Type B pancreatic cell (in vitro differentiated cells): ENCODE results near the gene CHID1. TPM values are rescaled to one million over a fixed set of nuclear protein-coding genes. Genes with fewer than 3 reads are reported as not detected.

ENCODE experiments used
- DNase-seq: peaks from one replicate; pipeline ENCODE4 v3.0.0; 2021; ENCODE audit warnings: mixed read lengths; ENCODE audit not compliant: unreplicated experiment; ENCODE audit errors: extremely low spot score
- H3K27ac Mint-ChIP-seq: 2 replicates; pipeline ENCODE4 v1.8.0; 2021; ENCODE audit warnings: mild to moderate bottlenecking, mixed read lengths
- H3K27me3 Mint-ChIP-seq: 2 replicates; pipeline ENCODE4 v1.8.0; 2021; ENCODE audit warnings: mixed read lengths
- H3K36me3 Mint-ChIP-seq: 2 replicates; pipeline ENCODE4 v1.8.0; 2021; ENCODE audit warnings: mixed read lengths
- H3K4me1 Mint-ChIP-seq: one replicate; pipeline ENCODE4 v1.8.0; 2021; ENCODE audit warnings: mixed read lengths; ENCODE audit not compliant: unreplicated experiment
- H3K4me3 Mint-ChIP-seq: 2 replicates; pipeline ENCODE4 v1.8.0; 2021; ENCODE audit warnings: mild to moderate bottlenecking, mixed read lengths
- H3K9me3 Mint-ChIP-seq: 2 replicates; pipeline ENCODE4 v1.8.0; 2021; ENCODE audit warnings: mixed read lengths
- CTCF ChIP-seq: fragments of 200-600 bp; sonication (generic); conservative IDR thresholded peaks from 2 replicates; pipeline ENCODE4 v1.5.0; 2021; ENCODE audit warnings: antibody characterized with exemption, mild to moderate bottlenecking
- total RNA-seq: library from RNA; stranded (reverse); gene quantifications from 2 replicates; pipeline ENCODE4 v1.2.1, GENCODE V29; 2021; ENCODE audit warnings: low replicate concordance

The CHID1 gene
- total RNA-seq, 1 donor from 2014 or later = 98.9 TPM

GRCh38 chr11:917426-917825 lies 6.8 kb upstream of the CHID1 start:
- Mint-ChIP-seq H3K36me3 (no peaks in the 10 kb centered on the region), H3K27ac (no peak overlapping the region), H3K4me1 (peaks cover 11% of the 10 kb centered on the region), H3K9me3 (no peaks in the 10 kb centered on the region), H3K4me3 (no peak overlapping the region), H3K27me3 (no peaks in the 10 kb centered on the region)
- TF ChIP-seq CTCF = no peak
- DNase-seq = no peak

DNA sequence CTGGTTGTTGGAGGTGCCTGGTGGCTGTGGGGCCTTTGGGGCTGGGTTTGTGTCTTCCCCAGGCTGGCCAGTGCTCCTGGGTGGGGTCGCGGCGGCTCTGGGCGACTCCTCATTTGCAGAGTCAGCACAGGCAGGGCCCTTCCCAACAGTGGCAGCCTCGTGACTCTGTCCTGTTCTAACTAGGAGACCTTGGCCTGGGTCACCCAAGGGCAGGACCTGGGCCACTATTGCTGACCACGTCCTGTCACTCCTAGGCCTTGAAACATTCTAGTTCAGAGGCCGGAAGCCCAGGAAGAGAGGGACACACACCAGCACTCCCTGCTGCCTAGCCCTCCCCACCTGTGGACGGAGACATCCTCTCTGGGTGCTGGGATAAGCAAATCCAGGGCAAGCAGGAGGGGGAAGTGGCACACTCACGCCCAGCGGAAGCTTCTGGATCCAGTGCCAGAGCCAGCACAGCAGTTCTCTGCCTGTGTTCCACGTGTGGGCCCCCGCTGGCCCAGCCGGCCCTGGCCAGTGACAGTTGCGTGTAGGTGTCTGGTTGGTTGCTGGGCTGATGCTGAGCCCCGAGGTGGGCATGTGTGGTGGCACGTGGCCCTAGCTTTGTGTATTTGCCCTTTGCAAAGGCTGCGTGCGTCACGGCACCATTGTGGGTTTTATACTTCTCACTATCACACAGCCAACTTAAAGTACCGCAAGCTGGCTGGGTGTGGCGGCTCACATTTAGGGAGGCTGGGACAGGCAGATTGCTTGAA lies 4.3 kb upstream of the CHID1 start:
- H3K27ac Mint-ChIP-seq = no peak overlapping the region
- TF ChIP-seq CTCF = no peak
- H3K4me3 Mint-ChIP-seq = no peak overlapping the region
- no peaks in the 10 kb centered on the region for H3K27me3 Mint-ChIP-seq
- H3K4me1 Mint-ChIP-seq = peaks cover 12% of the 10 kb centered on the region
- H3K9me3 Mint-ChIP-seq = no peaks in the 10 kb centered on the region
- DNase-seq = no peak
- no peaks in the 10 kb centered on the region for H3K36me3 Mint-ChIP-seq

DNA sequence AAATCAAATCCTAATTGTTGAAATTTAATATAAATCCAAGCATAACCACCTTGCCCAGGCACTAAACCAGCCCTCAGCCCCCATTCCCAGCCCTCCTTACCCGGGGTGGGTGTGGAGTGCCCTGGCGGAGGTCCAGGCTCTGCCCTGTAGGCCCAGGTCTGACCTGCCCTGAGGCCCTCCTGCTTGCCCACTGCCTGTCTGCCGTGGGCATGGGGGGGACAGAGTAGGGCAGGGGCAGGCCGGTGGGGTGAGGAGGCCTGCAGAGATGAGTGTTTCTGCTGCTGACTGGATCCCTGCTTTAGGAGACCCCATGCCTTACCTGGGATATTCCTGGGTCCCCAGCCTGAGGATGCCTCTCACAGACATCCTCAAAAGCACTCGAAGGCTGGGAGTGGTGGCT lies 3.6 kb upstream of the CHID1 start:
- Mint-ChIP-seq H3K36me3 (no peaks in the 10 kb centered on the region), H3K27me3 (no peaks in the 10 kb centered on the region), H3K27ac (no peak overlapping the region), H3K4me1 (peaks cover 15% of the 10 kb centered on the region), H3K4me3 (no peak overlapping the region), H3K9me3 (no peaks in the 10 kb centered on the region)
- TF ChIP-seq CTCF = no peak
- DNase-seq = no peak

GRCh38 chr11:913043-913442 lies 2.4 kb upstream of the CHID1 start:
- H3K27me3 Mint-ChIP-seq = no peaks in the 10 kb centered on the region
- no peak for TF ChIP-seq CTCF
- H3K36me3 Mint-ChIP-seq = no peaks in the 10 kb centered on the region
- DNase-seq = no peak
- H3K27ac Mint-ChIP-seq = no peak overlapping the region
- H3K4me1 Mint-ChIP-seq = peaks cover 15% of the 10 kb centered on the region
- H3K4me3 Mint-ChIP-seq = peak overlapping the region; percentile 14
- no peaks in the 10 kb centered on the region for H3K9me3 Mint-ChIP-seq

DNA sequence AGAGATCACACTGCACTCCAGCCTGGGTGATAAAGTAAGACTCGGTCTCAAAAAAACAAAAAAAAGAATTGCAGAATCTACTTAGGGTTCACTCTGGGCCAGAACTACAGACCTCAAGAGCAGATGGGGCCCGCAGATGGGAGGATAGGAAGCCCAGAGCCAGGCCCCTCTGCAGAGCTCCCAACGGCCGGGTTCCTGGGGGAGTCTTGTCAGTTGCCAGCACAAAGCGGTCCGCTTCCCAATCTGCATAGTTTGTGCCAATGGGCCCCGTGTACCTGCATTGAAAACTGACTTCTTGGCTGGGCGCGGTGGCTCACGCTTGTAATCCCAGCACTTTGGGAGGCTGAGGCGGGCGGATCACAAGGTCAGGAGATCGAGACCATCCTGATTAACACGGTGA lies 1.7 kb upstream of the CHID1 start:
- Mint-ChIP-seq H3K27me3 (no peaks in the 10 kb centered on the region), H3K36me3 (no peaks in the 10 kb centered on the region), H3K4me1 (peaks cover 11% of the 10 kb centered on the region), H3K27ac (peak overlapping the region; percentile 89), H3K9me3 (no peaks in the 10 kb centered on the region), H3K4me3 (peak overlapping the region; percentile 93)
- no peak for DNase-seq
- no peak for TF ChIP-seq CTCF
